Skeletal muscle tissue (tissue), 4 donors: ENCODE data around the gene PTPN14. TPM values are rescaled to one million over a fixed set of nuclear protein-coding genes. Genes with fewer than 3 reads are reported as not detected.

ENCODE experiments used
- H3K27ac ChIP-seq: one replicate; pipeline ENCODE4 v1.7.0; 2013; ENCODE audit warnings: mild to moderate bottlenecking, low read depth, low read length, inconsistent platforms
- H3K27me3 ChIP-seq, 3 donors: one replicate each; pipeline ENCODE4 v1.7.0; 2013; ENCODE audit warnings: low read length in 3 of 3; ENCODE audit not compliant: control insufficient read depth in 3 of 3, insufficient read depth in 3 of 3
- H3K36me3 ChIP-seq, 3 donors: one replicate each; pipeline ENCODE4 v1.7.0; 2013; ENCODE audit warnings: low read length in 3 of 3; ENCODE audit not compliant: control insufficient read depth in 3 of 3, insufficient read depth in 3 of 3
- H3K4me1 ChIP-seq, 3 donors: one replicate each; pipeline ENCODE4 v1.7.0; 2013; ENCODE audit warnings: low read length in 3 of 3, mild to moderate bottlenecking in 3 of 3; ENCODE audit not compliant: control insufficient read depth in 3 of 3, insufficient read depth in 3 of 3
- H3K4me3 ChIP-seq, 3 donors: one replicate each; pipeline ENCODE4 v1.7.0; 2013; ENCODE audit warnings: low read length in 3 of 3
- H3K9ac ChIP-seq, 3 donors: one replicate each; pipeline ENCODE4 v1.7.0; 2013; ENCODE audit warnings: low read length in 3 of 3, mild to moderate bottlenecking in 3 of 3, moderate library complexity in 2 of 3, low read depth in 1 of 3
- H3K9me3 ChIP-seq, 3 donors: one replicate each; pipeline ENCODE4 v1.7.0; 2013; ENCODE audit warnings: low read length in 3 of 3; ENCODE audit not compliant: control insufficient read depth in 3 of 3
- total RNA-seq: library from RNA; depleted of rRNA; stranded (reverse); fragments of >200 nt; gene quantifications from one replicate; pipeline ENCODE4 v1.2.3, GENCODE V29; 2014
- donor health status: Osteomylitis.

The PTPN14 gene
- total RNA-seq, 1 donor from 2014 or later, result 19.8 TPM

DNA sequence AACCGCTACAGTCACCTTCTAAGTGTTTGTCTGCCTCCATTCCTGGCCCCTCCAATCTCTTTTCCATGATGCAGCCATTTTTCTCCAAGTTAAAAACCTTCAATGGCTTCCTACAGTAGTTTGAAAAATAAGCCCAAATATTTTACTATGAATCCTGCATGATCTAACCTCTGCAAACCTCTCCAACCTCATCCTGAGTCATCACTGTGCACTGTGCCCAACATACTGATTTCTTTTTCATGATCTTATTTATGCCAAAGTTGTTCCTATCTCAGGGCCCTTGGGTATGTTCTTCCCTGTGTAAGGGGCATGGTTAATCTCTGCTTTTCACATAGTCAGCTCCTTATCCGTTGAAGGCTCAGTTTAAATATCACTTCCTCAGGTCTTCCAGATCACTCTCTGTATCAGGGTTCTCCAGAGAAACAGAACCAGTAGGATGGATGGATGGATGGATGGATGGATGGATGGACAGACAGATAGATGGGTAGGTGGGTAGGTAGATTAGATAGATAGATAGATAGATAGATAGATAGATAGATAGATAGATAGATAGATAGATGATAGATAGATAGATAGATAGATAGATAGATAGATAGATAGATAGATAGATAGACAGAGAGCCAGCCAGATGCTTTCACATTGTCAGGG lies 18.1 kb upstream of the PTPN14 start:
- Histone ChIP-seq H3K36me3 (no peaks in the 10 kb centered on the region), H3K27ac (no peak overlapping the region), H3K27me3 (no peaks in the 10 kb centered on the region), H3K9me3 (no peaks in the 10 kb centered on the region), H3K4me1 (peaks cover 5 to 10% (median 7%) of the 10 kb centered on the region in 3 donors), H3K9ac (no peak overlapping the region), H3K4me3 (no peak overlapping the region)

DNA sequence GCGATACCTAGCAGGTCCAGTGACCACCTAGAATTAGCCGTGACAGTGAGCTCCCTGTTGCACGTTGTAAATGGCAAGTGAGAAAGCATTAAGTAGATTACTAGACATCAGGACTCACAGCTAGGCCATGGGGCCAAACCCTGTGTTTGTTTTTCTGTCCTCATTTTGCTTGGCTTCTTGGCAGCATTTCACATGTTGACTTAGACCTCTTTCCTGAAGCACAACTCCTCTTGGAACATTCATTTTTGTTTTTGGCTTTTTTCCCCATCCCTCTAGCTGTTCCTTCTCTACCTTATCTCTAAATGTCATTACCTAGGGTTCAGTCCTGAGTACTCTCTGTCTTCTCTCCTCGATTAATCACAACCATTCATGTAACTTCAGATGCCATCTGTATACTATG lies 16.9 kb upstream of the PTPN14 start:
- H3K27me3 ChIP-seq, result no peaks in the 10 kb centered on the region
- H3K4me1 ChIP-seq, result peaks cover 0 to 2% (median under 1%) of the 10 kb centered on the region in 3 donors
- no peaks in the 10 kb centered on the region for H3K9me3 ChIP-seq
- H3K9ac ChIP-seq, result no peak overlapping the region
- no peak overlapping the region for H3K27ac ChIP-seq
- no peak overlapping the region for H3K4me3 ChIP-seq
- H3K36me3 ChIP-seq, result no peaks in the 10 kb centered on the region

DNA sequence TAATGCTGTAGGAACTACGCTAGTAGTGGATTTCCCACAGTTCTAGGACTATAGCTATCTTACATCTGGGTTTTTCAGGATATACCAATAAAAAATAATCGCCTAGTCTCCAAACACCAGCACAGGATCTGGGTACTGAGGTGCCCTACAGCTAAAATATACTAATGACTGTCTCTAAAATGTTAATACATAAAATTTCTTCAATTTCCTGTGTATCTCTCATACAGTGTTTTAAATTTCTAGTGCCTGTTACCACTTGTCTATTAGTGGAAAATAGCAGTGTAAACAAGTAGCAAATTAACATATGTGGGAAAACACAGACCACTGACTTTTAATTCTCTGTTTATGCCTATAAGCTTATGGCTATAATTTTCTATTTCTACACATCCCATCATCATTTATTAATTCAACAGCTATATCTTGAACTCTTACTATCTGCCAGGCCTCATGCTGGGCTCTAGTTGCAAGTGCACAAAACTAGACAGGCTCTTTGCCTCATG lies 16.1 kb upstream of the PTPN14 start:
- no peaks in the 10 kb centered on the region for H3K4me1 ChIP-seq
- H3K9me3 ChIP-seq, result no peaks in the 10 kb centered on the region
- H3K4me3 ChIP-seq, result no peak overlapping the region
- H3K27ac ChIP-seq, result no peak overlapping the region
- no peaks in the 10 kb centered on the region for H3K36me3 ChIP-seq
- no peaks in the 10 kb centered on the region for H3K27me3 ChIP-seq
- H3K9ac ChIP-seq, result no peak overlapping the region

DNA sequence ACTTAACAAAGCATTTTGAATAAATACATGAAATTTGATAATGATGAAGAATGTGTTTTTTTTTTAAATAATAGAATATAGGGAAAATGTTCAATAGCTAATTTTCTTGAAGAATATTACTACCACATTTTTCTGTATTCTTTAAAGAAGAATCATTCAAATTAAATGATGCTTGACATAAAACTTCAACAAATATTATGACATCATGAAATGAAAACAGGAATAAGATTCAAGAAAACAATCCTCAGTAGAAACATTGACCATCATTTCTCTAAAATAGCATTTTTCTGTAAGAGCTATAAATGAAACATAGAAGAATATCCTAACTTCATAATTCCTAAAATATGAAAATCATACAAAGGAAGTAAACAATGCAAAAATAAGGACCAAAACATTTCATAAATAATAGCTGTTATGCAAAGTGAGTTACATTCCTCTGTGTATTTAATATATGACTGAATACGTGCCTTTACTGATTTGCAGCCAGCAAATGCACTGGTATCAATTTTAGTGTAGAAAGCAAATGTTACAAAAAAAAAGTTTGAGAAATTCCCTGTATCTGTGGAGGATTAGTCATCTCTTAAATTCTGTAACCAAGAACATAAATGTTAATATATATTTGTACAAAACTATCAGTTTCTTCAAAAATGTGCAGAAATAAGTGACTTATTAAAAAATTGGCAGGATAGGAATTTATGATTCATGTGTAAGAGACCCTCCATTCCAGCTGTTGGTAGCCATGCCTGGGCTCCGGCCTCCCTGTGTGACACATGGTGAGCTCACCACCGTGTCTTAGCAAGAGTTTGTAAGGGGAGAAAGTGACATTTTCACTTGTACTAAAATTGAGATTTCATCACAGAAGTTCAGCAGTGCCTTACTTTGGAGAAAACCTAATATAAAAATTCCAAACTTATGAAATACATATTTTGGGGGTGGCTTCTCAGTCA lies 15.0 kb upstream of the PTPN14 start:
- no peak overlapping the region for H3K4me3 ChIP-seq
- H3K4me1 ChIP-seq, result no peaks in the 10 kb centered on the region
- H3K27me3 ChIP-seq, result no peaks in the 10 kb centered on the region
- H3K36me3 ChIP-seq, result no peaks in the 10 kb centered on the region
- no peak overlapping the region for H3K27ac ChIP-seq
- H3K9ac ChIP-seq, result no peak overlapping the region
- no peaks in the 10 kb centered on the region for H3K9me3 ChIP-seq

DNA sequence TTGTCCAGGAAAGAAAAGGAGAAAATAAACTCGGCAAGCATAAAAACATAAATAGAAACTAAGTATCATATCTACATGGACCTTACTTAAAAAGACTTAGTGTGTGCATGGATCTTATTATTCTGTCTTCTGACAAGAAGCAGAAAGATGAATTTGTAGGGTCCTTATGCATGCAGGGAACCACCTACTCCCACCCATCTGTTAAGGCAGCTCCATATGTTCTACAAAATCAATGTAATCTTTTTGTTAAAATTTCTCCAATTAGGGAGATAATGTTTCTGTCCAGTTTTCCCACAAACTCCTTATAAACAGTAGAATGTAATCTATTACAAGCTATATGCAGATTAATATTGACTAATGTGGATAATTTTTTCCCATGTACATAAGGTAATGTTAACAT lies 13.9 kb upstream of the PTPN14 start:
- H3K36me3 ChIP-seq, result no peaks in the 10 kb centered on the region
- H3K27ac ChIP-seq, result no peak overlapping the region
- H3K27me3 ChIP-seq, result no peaks in the 10 kb centered on the region
- no peak overlapping the region for H3K9ac ChIP-seq
- H3K9me3 ChIP-seq, result no peaks in the 10 kb centered on the region
- no peaks in the 10 kb centered on the region for H3K4me1 ChIP-seq
- no peak overlapping the region for H3K4me3 ChIP-seq

DNA sequence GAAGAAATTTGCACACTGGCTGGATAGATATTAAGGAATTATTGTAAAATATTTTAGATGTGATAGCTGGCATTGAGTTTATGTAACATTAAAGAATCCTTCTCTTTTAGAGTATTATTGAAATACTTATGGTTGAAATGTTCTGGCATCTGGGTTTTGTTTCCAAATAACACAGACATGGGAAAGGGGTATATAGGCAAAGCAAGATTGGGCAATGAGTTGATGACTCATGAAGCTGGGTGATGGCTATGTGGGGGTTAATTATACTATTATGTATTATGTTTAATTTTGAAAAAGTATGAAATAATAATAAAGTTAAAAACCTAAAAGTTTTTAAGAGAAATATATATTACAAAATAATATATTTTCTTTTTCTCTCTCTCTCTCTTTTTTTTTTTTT lies 12.5 kb upstream of the PTPN14 start:
- Histone ChIP-seq H3K36me3 (no peaks in the 10 kb centered on the region), H3K4me3 (no peak overlapping the region), H3K27ac (no peak overlapping the region), H3K9me3 (no peaks in the 10 kb centered on the region), H3K9ac (no peak overlapping the region), H3K4me1 (no peaks in the 10 kb centered on the region), H3K27me3 (no peaks in the 10 kb centered on the region)

DNA sequence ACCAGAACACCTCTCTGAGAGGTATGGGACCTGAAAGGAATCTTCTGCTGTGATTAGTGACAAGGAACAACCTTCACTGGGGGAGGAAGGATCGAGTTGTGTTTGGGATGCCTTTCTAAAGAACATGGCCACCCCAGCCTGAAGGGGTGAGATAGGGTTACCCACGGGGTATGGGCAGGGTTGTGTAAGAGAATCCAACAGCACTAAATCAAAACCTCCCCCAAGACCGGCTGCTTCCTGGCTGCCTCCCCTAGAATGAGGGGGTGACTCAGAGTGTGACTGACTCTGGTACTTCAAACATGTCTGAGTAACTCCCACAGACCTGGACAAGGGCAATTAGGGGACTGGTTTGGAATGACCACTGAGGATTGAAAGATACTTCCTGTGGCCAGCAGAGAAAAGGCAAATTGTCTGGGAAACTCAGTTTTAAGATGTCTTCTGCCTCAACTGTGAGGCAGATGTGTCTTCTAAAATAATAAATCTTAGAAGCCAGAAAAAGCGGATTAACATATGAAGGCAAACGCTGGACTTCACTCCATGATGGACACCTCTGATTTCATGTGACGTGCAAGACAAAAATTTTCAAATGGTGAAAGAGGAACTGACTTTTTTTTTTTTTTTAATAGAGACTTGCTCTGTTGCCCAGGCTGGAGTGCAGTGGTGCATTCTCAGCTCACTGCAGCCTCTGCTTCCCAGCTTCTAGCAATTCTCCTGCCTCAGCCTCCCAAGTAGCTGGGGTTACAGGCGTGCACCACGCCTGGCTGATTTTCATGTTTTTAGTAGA lies 6.7 kb upstream of the PTPN14 start:
- no peak overlapping the region for H3K9ac ChIP-seq
- no peaks in the 10 kb centered on the region for H3K9me3 ChIP-seq
- no peaks in the 10 kb centered on the region for H3K27me3 ChIP-seq
- H3K27ac ChIP-seq, result peak overlapping the region; percentile 13
- no peak overlapping the region for H3K4me3 ChIP-seq
- H3K36me3 ChIP-seq, result no peaks in the 10 kb centered on the region
- peaks cover 0 to 7% (median 0%) of the 10 kb centered on the region in 3 donors for H3K4me1 ChIP-seq

DNA sequence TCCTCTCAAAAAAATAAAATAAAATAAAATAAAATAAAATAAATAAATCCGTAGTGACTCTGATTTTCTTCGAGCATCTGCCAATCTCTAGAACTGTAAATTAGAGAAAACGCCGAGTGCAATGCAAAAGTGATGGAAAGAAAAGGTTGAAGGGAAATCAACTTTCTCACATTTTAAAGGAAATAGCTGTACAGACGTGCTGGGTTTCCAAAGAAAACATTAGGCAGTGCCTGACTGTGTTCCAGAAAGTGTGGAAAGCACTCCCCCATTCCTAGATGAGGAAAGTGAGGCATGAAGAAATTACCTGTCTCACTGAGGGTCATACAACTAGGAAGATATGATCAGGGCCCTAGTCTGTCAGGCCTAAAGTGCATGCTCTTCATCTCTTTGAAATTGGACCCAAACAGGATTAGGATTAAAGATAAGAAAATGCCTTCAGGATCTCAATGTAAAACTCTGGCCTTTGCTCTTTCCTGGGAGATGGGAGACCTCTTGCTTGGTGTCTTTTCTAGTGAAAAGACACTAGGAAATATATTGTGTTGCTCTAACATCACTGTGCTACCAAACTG lies 1.8 kb upstream of the PTPN14 start:
- Histone ChIP-seq H3K27me3 (no peaks in the 10 kb centered on the region), H3K9me3 (no peaks in the 10 kb centered on the region), H3K27ac (no peak overlapping the region), H3K4me1 (peaks cover 22 to 41% (median 26%) of the 10 kb centered on the region in 3 donors), H3K9ac (no peak overlapping the region), H3K4me3 (no peak overlapping the region), H3K36me3 (no peaks in the 10 kb centered on the region)

DNA sequence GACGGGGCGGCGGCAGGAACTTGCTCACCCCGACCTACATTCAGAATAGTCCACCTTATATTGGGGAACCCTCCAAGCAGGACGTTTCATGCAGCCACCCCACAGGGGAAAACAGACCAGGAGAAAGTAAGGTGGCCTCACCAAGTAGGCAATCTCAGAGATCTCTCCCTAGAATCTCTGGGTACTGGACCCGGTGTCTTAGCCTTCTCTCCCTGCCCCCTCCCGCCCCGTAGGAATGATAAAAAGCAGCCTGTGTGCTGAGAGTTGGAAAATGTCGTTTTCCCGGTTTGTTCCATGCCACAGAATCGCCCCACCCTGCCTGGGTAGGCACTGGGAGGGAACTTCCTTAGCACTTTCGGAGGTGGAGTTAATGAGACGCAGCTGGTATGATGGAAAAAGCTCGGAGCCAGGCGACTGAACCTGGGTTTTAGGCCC lies 789 bp upstream of the PTPN14 start:
- H3K4me1 ChIP-seq, result peaks cover 33 to 46% (median 35%) of the 10 kb centered on the region in 3 donors

More for the DNA sequence above, 789 bp upstream of the PTPN14 start:
- H3K9me3 ChIP-seq, result no peaks in the 10 kb centered on the region
- no peaks in the 10 kb centered on the region for H3K36me3 ChIP-seq
- peak overlapping the region; percentile 91 to 98 (median 97) for H3K9ac ChIP-seq
- H3K27me3 ChIP-seq, result no peaks in the 10 kb centered on the region
- H3K27ac ChIP-seq, result peak overlapping the region; percentile 93
- peak overlapping the region; percentile 83 to 93 (median 90) for H3K4me3 ChIP-seq
